Dedifferentiated amniotic fluid mesenchymal stem cell (primary cell): ENCODE data around the gene PRKAA1.
"Not testable (repeated sequence)": the region's sequence is repeated elsewhere in the genome, so short reads cannot be mapped to it uniquely, and the experiment has no call there.

Experiments used
- DNase-seq: peaks from one replicate; pipeline ENCODE4 v3.0.0-alpha.2; 2016; ENCODE audit errors: extremely low spot score

PRKAA1 gene

DNA sequence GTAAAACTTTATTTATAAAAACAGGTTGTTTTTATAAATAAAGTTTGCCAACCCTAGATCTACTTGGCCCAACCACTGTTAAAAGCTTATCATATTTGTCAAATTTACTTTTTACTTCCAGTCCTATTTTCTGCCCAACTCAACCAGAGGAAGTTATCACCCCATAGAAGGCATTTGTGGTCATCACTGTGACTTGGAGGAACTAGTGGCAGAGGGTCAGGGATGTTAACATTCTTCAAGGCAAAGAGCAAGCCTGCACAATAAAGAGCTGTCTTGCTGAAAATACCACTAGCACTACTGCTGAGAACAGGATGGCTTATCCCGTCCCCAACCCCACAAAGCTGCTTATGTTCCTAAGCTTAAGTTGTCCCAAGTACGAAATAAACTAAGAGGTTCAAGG lies 64.7 kb downstream of the PRKAA1 start:
- no peak for DNase-seq

DNA sequence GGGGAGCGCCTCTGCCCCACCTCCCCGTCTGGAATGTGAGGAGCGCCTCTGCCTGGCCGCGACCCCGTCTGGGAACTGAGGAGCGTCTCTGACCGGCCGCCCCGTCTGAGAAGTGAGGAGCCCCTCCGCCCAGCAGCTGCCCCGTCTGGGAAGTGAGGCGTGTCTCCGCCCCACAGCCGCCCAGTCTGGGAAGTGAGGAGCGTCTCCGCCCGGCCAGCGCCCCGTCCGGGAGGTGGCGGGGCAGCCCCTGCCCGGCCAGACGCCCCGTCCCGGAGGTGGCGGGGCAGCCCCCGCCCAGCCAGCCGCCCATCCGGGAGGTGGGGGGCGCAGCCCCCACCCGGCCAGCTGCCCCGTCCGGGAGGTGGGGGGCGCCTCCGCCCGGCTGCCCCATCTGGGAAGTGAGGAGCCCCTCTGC lies 75.7 kb downstream of the PRKAA1 start:
- DNase-seq, result not testable (repeated sequence)

DNA sequence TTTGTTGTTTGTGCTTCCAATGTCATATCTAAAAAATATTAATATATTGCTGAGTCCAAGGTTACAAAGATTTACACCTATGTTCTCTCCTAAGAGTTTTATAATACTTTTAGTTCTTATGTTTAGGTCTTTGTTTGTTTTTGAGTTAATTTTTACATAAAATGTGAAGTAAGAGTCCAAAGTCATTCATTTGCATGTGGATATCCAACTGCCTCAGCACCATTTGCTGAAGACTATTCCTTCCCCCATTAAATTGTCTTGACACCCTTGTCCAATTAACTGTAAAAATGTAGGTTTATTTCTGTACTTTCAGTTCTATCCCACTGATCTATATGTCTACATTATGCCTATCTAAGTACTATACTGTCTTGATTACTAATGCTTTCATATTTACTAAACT lies 78.1 kb downstream of the PRKAA1 start:
- DNase-seq, result no peak

- DNase-seq, result no peak
Measured at GRCh38 chr5:40717281-40717680, 80.9 kb downstream of the PRKAA1 start.

DNA sequence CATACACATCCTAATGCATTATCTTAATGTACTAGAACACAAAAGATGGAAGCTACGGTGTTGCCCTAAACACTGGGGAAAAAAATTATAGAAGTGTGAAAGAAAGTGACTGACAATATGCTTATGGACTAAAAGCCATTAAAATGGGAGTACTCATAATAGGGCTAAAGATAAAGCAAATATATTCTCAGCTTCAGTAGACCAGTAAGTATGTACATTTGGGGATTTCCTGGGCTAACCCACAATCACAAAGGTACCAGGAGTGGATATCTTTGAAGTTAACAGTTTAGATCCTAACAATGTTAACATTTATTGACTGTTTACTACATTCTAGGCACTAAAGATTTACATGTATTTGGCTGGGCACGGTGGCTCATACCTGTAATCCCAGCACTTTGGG lies 81.6 kb downstream of the PRKAA1 start:
- DNase-seq, result no peak

GRCh38 chr5:40716000-40716399 lies 82.2 kb downstream of the PRKAA1 start:
- DNase-seq, result no peak

DNA sequence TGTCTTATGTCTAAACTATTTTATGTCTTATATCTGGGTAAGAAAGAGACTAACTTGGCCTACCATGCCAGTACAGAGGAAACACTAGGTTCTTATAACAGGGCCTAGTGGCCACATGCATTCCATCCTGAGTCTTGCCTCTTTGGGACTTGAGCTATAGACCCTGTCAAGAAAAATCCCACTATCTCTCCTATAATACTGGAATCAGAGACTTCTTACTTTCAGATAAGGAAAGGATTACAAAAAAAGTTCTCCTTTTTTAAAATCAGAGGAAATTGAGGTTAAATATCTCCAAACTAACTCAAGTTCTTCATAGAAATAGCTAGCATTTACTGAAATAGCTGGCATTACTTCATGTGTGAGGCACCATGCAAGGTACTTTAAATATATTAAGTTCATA lies 84.2 kb downstream of the PRKAA1 start:
- DNase-seq, result no peak

DNA sequence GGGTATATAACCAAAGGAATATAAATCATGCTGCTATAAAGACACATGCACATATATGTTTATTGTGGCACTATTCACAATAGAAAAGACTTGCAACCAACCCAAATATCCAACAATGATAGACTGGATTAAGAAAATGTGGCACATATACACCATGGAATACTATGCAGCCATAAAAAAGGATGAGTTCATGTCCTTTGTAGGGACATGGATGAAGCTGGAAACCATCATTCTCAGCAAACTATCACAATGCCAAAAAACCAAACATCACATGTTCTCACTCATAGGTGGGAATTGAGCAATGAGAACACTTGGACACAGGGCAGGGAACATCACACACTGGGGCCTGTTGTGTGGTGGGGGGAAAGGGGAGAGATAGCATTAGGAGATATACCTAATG lies 87.6 kb downstream of the PRKAA1 start:
- not testable (repeated sequence) for DNase-seq
